Stimulated activated effector memory CD8-positive, alpha-beta T cell treated with anti-CD3 and anti-CD28 coated beads, Interleukin-12 subunit alpha, Interleukin-12 subunit beta, amount 100 ng/mL, for 72 hours (primary cell): Measurements from ENCODE around the gene MTA2.
"Not testable (repeated sequence)": the region's sequence is repeated elsewhere in the genome, so short reads cannot be mapped to it uniquely, and the experiment has no call there.

Source experiments
- ATAC-seq: fragments of 150-1000 bp; cut with Tn5 transposase; 2 replicates; pipeline ENCODE4 v1.10.0; 2021
- DNase-seq, 2 donors: peaks; one replicate each; pipeline ENCODE4 v3.0.0; 2021 to 2022; ENCODE audit warnings: low spot score in 2 of 2
- H3K27ac Mint-ChIP-seq: one replicate; pipeline ENCODE4 v1.8.0; 2022; ENCODE audit warnings: mild to moderate bottlenecking, mixed read lengths
- H3K36me3 Mint-ChIP-seq: one replicate; pipeline ENCODE4 v1.8.0; 2022; ENCODE audit warnings: mild to moderate bottlenecking, mixed read lengths
- H3K4me1 Mint-ChIP-seq: one replicate; pipeline ENCODE4 v1.8.0; 2022; ENCODE audit warnings: mixed read lengths
- H3K4me3 Mint-ChIP-seq: one replicate; pipeline ENCODE4 v1.8.0; 2022; ENCODE audit warnings: mild to moderate bottlenecking, mixed read lengths
- H3K9me3 Mint-ChIP-seq: one replicate; pipeline ENCODE4 v1.8.0; 2022; ENCODE audit warnings: mixed read lengths

Gene MTA2

DNA sequence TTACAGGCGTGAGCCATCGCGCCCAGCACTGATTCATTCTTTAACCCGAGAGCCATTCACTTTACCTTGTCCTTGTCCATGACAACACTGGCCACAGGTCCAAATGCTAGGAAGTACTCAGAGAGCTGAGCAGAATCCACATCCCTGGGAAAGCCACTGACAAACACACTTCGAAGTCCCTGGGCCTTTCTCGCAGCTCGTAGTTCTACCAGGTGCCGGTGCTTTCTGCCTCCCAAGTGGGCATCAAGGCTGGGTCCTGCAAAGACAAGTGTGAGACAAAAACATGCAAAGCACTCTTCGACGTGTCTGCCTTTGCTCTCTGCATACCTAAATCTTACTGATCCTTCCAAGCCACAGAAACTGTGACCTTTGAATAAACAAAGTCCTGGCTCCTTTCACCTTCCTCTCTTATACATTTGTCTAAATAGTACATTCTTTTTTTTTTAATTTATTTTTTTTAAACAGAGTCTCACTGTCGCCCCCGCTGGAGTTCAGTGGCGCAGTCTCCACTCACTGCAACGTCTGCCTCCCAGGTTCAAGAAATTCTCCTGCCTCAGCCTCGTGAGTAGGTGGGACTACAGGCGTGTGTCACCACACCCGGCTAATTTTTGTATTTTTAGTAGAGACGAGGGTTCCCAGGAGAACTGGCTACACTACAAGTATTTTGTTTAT, 12.6 kb downstream of the MTA2 start:
- H3K4me1 Mint-ChIP-seq, result peaks cover 23% of the 10 kb centered on the region
- peaks cover 86% of the 10 kb centered on the region for H3K36me3 Mint-ChIP-seq
- H3K9me3 Mint-ChIP-seq, result no peaks in the 10 kb centered on the region
- H3K27ac Mint-ChIP-seq, result no peak overlapping the region
- ATAC-seq (no peak), DNase-seq (no peak)
- H3K4me3 Mint-ChIP-seq, result peak overlapping the region; percentile 89

DNA sequence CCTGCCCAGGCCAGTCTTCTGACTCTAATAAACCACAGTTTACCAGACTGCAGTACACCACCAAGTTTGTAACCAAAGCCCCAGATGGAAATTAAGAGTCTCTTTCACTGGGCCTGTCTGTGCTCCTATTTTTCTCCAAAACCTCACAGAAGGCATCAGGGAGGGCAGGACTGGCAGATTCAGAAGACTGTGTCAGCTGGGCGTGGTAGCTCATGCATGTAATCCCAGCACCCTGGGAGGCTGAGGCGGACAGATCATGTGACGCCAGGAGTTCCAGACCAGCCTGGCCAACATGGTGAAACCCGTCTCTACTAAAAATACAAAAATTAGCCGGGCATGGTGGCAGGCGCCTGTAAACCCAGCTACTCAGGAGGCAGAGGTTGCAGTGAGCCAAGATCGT, 16.3 kb downstream of the MTA2 start:
- H3K4me1 Mint-ChIP-seq, ATAC-seq, H3K9me3 Mint-ChIP-seq, H3K27ac Mint-ChIP-seq, DNase-seq, H3K4me3 Mint-ChIP-seq: not testable (repeated sequence)
- peaks cover 91% of the 10 kb centered on the region for H3K36me3 Mint-ChIP-seq

DNA sequence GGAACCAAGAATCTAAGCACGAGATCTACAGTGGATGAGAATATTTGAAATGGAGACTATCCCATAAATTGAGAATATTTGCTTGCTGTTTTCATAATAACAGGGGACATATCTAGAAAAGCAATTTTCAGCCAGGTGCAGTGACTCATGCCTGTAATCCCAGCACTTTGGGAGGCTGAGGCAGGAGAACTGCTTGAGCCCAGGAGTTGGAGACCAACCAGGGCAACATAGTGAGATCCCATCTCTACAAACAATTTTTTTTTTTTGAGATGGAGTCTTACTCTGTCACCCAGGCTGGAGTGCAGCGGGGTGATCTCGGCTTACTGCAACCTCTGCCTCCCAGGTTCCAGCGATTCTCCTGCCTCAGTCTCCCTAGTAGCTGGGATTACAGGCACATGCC, 19.9 kb downstream of the MTA2 start:
- H3K27ac Mint-ChIP-seq, ATAC-seq, DNase-seq, H3K9me3 Mint-ChIP-seq, H3K4me3 Mint-ChIP-seq, H3K4me1 Mint-ChIP-seq: not testable (repeated sequence)
- peaks cover 98% of the 10 kb centered on the region for H3K36me3 Mint-ChIP-seq

GRCh38 chr11:62580959-62581715, 20.5 kb downstream of the MTA2 start:
- no peaks in the 10 kb centered on the region for H3K9me3 Mint-ChIP-seq
- H3K36me3 Mint-ChIP-seq, result peaks cover 98% of the 10 kb centered on the region
- peak overlapping the region; percentile 13 for H3K27ac Mint-ChIP-seq

DNA sequence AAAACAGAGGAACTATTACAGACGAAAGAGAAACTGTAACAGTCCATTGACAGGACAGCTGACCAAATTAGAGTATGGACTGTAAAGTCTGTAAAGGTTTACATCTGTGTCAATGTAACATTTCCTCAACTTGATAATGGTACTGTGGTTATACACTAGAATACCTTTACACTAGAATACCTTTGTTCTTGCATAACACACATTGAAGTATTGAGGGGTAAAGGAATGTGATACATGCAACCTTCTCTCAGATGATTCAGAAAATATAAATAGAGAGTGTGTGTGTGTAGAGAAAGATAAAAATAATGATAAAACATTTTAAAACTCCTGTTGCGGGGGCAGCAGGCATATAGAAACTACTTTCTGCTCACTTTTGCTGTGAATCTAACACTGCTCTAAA, 22.4 kb downstream of the MTA2 start:
- no peak overlapping the region for H3K4me3 Mint-ChIP-seq
- ATAC-seq, result no peak
- H3K9me3 Mint-ChIP-seq, result no peaks in the 10 kb centered on the region
- no peak for DNase-seq
- peaks cover 18% of the 10 kb centered on the region for H3K4me1 Mint-ChIP-seq
- no peak overlapping the region for H3K27ac Mint-ChIP-seq
- H3K36me3 Mint-ChIP-seq, result peaks cover 86% of the 10 kb centered on the region

More at GRCh38 chr11:62580959-62581715, 20.5 kb downstream of the MTA2 start:
- DNase-seq (no peak), ATAC-seq (no peak)
- Mint-ChIP-seq H3K4me1 (no peaks in the 10 kb centered on the region), H3K4me3 (no peak overlapping the region)

DNA sequence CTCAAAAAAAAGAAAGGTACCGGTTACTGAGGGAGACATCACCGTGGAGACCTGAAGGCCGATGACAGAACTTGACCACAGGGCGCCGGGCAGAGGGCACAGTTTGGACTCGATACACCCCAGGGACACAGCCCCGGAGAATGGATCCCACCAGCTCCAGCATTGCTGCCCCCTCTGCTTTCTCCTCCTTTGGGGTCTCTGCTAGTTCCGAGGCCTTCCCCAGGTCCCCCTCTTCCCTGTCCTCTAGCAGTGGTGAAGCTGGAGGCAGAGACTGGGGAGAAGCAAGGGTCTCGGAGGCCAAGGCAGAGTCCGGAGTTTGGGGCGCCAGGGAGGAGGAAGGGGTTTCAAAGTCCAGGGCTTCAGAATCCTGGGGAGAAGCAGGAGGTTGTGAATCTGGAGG, 23.1 kb downstream of the MTA2 start:
- H3K4me1 Mint-ChIP-seq, result peaks cover 24% of the 10 kb centered on the region
- H3K36me3 Mint-ChIP-seq, result peaks cover 86% of the 10 kb centered on the region
- DNase-seq, result no peak
- no peak overlapping the region for H3K4me3 Mint-ChIP-seq
- H3K9me3 Mint-ChIP-seq, result no peaks in the 10 kb centered on the region
- no peak for ATAC-seq
- H3K27ac Mint-ChIP-seq, result no peak overlapping the region

GRCh38 chr11:62577046-62577714, 24.5 kb downstream of the MTA2 start:
- H3K4me1 Mint-ChIP-seq, result peaks cover 37% of the 10 kb centered on the region
- peak overlapping the region; percentile 59 for H3K27ac Mint-ChIP-seq
- no peak for DNase-seq
- no peak for ATAC-seq
- H3K9me3 Mint-ChIP-seq, result no peaks in the 10 kb centered on the region
- peaks cover 88% of the 10 kb centered on the region for H3K36me3 Mint-ChIP-seq
- no peak overlapping the region for H3K4me3 Mint-ChIP-seq

- H3K36me3 Mint-ChIP-seq, result peaks cover 88% of the 10 kb centered on the region
- no peaks in the 10 kb centered on the region for H3K9me3 Mint-ChIP-seq
- H3K27ac Mint-ChIP-seq, result peak overlapping the region; percentile 99
- H3K4me3 Mint-ChIP-seq, result peak overlapping the region; percentile 99
- DNase-seq (no peak), ATAC-seq (no peak)
- peaks cover 51% of the 10 kb centered on the region for H3K4me1 Mint-ChIP-seq
Observed at GRCh38 chr11:62575837-62576236, 25.8 kb downstream of the MTA2 start.

- Mint-ChIP-seq H3K36me3 (peaks cover 88% of the 10 kb centered on the region), H3K27ac (peak overlapping the region; percentile 99), H3K4me3 (peak overlapping the region; percentile 99), H3K9me3 (no peaks in the 10 kb centered on the region), H3K4me1 (peaks cover 57% of the 10 kb centered on the region)
- no peak for DNase-seq
- ATAC-seq, result no peak
Observed at GRCh38 chr11:62575156-62575555, 26.5 kb downstream of the MTA2 start.

GRCh38 chr11:62574363-62575071, 27.1 kb downstream of the MTA2 start:
- Mint-ChIP-seq H3K36me3 (peaks cover 88% of the 10 kb centered on the region), H3K9me3 (no peaks in the 10 kb centered on the region), H3K4me1 (peaks cover 60% of the 10 kb centered on the region), H3K4me3 (peak overlapping the region; percentile 99), H3K27ac (peak overlapping the region; percentile 99)
- DNase-seq, result no peak
- peak; percentile 32 for ATAC-seq

DNA sequence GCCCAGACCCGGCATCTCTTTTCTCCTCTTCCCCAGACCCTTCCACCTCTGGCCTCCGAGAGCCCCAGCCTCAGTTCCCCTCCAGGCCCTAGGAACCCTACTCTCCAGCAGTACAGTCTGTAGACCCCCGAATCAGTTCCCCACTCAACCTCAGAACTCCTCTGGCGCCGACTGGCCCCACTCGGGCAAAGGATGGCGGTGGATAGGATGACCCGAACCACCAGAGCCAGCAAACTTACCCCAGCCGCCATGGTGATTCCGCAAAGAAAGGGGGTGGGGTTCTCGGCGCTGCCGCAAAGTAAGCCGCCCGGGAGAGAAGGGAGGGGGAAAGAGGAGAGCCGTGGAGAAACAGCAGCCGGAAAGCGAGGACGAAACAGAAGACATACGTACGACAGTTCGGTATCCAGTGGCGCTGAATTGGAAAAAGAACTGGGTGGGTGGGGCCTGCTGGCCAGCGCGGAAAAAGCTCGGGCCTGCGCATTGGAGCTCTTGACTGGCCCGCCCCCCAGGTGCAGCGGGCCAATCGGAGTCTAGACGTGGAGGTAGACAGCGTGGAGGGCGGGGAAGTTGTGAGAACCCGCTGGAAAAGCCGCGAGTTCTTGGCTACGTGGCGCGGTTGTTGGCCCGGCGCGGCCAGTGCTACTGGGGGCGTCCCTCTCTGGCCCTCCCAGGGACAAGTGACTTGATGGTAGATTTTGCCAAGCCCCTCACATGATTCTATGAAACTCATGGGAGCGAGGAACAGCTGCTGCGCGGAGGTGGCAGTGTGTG, 27.9 kb downstream of the MTA2 start, which contains the start of gene EEF1G:
Gene EEF1G (minus strand): TSS at position 300 of the 771 bp plus-strand sequence. CDS start 49 bp downstream, at position 251.
- Mint-ChIP-seq H3K36me3 (peaks cover 88% of the 10 kb centered on the region), H3K27ac (peak within 1 kb of the TSS; percentile 99), H3K4me3 (peak within 1 kb of the TSS; percentile 99), H3K9me3 (no peaks in the 10 kb centered on the region), H3K4me1 (peaks cover 60% of the 10 kb centered on the region)
- DNase-seq (peak; percentile 90 to 98), ATAC-seq (peak; percentile 95)

GRCh38 chr11:62573006-62573591, 28.6 kb downstream of the MTA2 start:
- ATAC-seq, result no peak
- peak in 1 of 2 donors; percentile 73 for DNase-seq
- Mint-ChIP-seq H3K4me1 (peaks cover 60% of the 10 kb centered on the region), H3K9me3 (no peaks in the 10 kb centered on the region), H3K4me3 (peak overlapping the region; percentile 99), H3K27ac (peak overlapping the region; percentile 99), H3K36me3 (peaks cover 88% of the 10 kb centered on the region)

DNA sequence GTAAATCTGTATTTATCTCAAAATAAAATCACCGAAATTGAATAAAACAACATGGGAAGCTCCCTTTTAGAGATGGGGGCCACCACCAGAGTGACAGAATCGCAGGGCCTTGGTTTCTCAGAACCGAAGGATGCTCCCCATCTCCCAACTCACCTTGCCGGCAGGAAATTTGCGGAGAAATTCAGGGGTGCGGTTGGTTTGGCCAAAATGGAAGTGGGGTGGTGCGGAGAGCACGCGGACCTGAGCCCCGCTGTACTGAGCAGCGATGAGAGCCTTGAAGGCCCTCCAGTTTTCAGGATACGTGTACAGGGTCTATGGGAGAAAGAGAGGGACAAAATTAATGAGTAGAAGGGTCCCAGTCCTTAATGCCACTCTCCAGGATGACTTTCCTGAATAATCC, 29.2 kb downstream of the MTA2 start:
- Mint-ChIP-seq H3K9me3 (no peaks in the 10 kb centered on the region), H3K36me3 (peaks cover 88% of the 10 kb centered on the region), H3K4me3 (peak overlapping the region; percentile 99), H3K4me1 (peaks cover 64% of the 10 kb centered on the region), H3K27ac (peak overlapping the region; percentile 99)
- no peak for ATAC-seq
- DNase-seq, result no peak

GRCh38 chr11:62571493-62571892, 30.2 kb downstream of the MTA2 start:
- Mint-ChIP-seq H3K36me3 (peaks cover 88% of the 10 kb centered on the region), H3K4me3 (peak overlapping the region; percentile 99), H3K27ac (peak overlapping the region; percentile 99), H3K4me1 (peaks cover 73% of the 10 kb centered on the region)
- DNase-seq, ATAC-seq, H3K9me3 Mint-ChIP-seq: not testable (repeated sequence)
